T47D (cell line): Measurements from ENCODE around the gene TMEM209.
"Not testable (repeated sequence)": the region's sequence is repeated elsewhere in the genome, so short reads cannot be mapped to it uniquely, and the experiment has no call there.

Experiments used
- DNase-seq, 2 experiments: peaks; one replicate each; pipeline versions ENCODE4 v3.0.0 to v3.0.0-alpha.2; 2011 to 2012; ENCODE audit warnings: low read depth in 1 of 2, low spot score in 1 of 2
- JUND ChIP-seq: IDR thresholded peaks from 2 replicates; pipeline ENCODE4 v1.6.1; 2012; ENCODE audit warnings: low read depth
- in situ Hi-C: cut with HindIII; loops from 2 replicates; pipeline ENCODE4 v1.10.0; 2016; ENCODE audit warnings: low sequenced_read_pairs, low pct_unique_long_range_greater_than_20kb

Gene TMEM209

GRCh38 chr7:130228840-130229502 lies 23.8 kb upstream of the TMEM209 start:
- TF ChIP-seq JUND, result no peak
- DNase-seq, result no peak
- in situ Hi-C loops, result no loop called here

- in situ Hi-C loops, result no loop called here
- DNase-seq, result no peak
- TF ChIP-seq JUND, result no peak
These were observed 22.8 kb upstream of the TMEM209 start for GRCh38 chr7:130227883-130228575.

- in situ Hi-C loops, result no loop called here
- DNase-seq, result no peak
- no peak for TF ChIP-seq JUND
These were observed 21.1 kb upstream of the TMEM209 start for GRCh38 chr7:130226333-130226732.

DNA sequence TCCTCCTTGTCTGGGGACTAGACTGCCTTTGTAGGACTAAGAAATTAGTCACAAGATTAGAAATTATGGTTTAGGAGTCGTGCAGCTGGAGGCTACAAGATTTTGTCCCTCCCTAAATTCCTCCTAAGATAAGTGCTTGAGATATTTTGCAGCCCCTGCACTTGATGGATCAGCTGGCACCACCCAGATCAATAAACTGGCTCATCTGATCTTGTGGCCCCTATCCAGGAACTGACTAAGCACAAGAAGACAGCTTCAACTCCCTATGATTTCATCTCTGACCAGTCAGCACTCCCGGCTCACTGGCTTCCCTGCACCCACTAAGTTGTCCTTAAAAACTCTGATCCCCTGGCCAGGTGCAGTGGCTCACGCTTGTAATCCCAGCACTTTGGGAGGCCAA lies 19.7 kb upstream of the TMEM209 start:
- DNase-seq, in situ Hi-C loops: not testable (repeated sequence)

DNA sequence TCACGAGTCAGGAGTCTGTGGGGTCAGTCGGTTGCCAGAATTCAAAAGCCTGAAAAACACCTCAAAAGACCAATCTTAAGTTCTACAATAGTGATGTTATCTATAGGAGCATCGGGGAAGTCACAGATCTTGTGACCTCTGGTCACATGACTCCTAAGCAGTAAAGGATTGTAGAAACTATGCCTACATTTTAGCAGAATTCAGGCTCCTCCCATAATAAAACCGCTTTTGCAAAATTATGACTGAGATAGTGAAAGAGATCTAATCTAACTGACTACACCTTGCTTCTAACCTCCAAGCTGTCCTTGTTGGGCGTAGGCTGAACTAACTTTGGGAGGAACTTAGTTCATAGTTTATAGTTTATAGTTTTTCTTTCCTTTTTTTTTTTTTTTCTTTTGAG lies 19.0 kb upstream of the TMEM209 start:
- in situ Hi-C loops, result no loop called here
- TF ChIP-seq JUND, result no peak
- no peak for DNase-seq

GRCh38 chr7:130223646-130224045 lies 18.4 kb upstream of the TMEM209 start:
- no peak for DNase-seq
- TF ChIP-seq JUND, result no peak
- in situ Hi-C loops, result no loop called here

DNA sequence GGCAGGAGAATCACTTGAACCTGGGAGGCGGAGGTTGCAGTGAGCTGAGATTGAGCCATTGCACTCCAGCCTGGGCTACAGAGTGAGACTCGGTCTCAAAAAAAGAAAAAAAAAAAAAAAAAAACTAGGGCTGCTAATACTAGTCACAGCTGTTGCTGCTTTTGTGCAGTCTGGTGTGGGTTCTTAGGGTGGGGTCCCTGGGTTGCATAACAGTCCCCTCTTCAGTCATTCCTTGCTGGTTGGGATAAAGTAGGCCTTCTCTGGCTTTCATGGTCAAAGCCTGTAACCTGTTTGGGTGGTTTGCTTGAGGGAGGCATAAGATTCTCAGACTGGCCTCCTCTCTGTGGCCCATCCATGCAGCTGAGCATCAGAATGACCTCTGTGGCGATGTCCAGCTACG lies 16.5 kb upstream of the TMEM209 start:
- TF ChIP-seq JUND, result no peak
- in situ Hi-C loops, result no loop called here

GRCh38 chr7:130219871-130220270 lies 14.7 kb upstream of the TMEM209 start:
- no peak for TF ChIP-seq JUND
- in situ Hi-C loops, result no loop called here
- no peak for DNase-seq

More for the DNA sequence above, 16.5 kb upstream of the TMEM209 start:
- DNase-seq, result no peak

DNA sequence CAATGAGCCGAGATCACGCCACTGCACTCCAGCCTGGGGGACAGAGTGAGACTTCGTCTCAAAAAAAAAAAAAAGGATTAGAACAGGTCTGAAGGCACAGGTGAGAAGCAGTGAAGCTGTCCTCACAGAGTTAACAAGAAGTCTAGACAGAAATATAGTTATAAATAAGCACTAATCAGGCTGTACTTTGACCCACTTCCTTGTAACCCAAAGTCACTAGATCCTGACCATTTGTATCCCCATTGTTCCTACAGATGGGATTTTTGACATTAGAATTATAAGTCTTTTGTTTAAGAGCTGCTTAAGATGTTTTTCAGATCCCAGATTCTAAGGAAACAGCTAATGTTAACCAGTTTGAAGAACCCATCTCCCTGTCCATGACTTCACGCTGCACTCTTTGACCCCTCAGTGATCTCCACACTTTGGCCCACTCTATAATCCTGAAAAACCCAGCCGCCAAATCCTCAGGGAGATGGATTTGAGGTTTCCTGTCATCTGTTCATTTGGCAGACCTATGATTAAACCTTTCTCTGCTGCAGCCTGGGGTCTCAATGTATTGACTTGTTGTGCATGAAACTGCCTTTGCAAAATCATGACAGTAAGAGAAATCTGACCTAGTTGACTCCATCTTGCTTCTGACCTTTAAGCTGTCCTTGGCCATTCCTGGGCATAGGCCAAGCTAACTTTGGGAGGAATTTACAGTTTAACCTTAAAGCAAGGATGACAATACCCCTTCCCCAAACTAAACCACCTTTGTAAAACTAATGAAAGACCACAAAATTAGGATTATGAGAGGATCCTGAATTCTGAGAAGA lies 13.8 kb upstream of the TMEM209 start:
- DNase-seq, result no peak
- no peak for TF ChIP-seq JUND
- in situ Hi-C loops, result no loop called here

DNA sequence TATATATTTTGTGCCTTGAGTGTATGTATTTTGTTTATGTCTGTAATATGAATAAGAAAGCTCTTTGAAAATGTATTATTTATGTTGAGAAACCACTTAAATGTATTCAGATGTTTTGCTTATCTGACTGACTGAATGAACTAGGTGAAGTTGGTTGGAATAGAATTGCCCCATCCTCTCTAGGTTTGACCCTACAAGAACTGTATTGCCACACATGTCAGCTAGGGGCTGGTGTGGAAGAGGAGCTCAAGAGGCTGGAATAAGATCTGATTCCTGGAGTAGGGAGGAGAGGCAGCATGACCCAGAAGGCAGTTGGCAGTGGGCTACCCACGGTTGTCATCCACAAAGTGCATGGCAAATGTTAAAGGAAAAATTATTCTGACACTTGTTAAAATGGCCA lies 11.5 kb upstream of the TMEM209 start:
- TF ChIP-seq JUND, result no peak
- DNase-seq, result no peak
- in situ Hi-C loops, result no loop called here

DNA sequence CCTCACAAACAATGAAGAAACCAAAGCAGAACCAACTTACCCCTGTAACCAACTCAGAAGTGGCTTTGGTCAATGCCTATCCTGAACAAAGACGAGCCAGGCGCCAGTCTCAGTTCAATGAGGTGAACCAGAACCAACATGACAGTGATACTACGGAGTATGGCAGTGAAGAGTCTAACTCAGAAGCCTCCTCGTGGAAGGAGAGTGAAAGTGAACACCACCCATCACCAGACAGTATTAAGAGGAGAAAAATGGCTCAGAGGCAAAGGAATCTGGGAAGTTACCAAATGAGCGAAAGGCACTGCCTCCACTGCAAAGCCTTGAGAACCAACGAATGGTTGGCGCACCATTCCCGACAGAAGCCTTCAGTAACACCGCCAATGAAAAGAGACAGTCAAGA lies 10.8 kb upstream of the TMEM209 start:
- in situ Hi-C loops, result no loop called here
- no peak for DNase-seq
- no peak for TF ChIP-seq JUND

DNA sequence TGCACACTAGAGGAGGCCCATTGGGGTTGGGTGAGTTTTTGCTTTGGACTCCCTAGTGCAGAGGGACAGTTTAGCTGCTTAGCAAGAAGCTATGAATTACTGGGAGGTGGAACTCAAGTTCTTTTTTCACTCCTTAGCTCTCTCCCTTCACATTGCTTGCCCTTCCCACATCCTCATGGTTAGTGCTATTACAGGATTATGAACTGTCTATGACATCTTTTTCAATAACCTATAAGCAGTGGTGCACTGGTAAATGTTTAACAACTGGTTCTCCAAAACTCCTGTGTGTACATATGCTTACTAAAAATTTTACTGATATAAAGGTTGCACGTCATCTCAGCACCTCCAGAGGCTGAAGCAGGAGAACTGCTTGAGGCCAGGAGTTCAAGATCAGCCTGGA lies 8.6 kb upstream of the TMEM209 start:
- TF ChIP-seq JUND, result no peak
- DNase-seq, result no peak
- in situ Hi-C loops, result no loop called here

GRCh38 chr7:130210181-130210935 lies 5.2 kb upstream of the TMEM209 start:
- no peak for TF ChIP-seq JUND
- in situ Hi-C loops, result no loop called here
- DNase-seq, result no peak
